ENCODE results near the gene GPATCH1.

Gene GPATCH1

DNA sequence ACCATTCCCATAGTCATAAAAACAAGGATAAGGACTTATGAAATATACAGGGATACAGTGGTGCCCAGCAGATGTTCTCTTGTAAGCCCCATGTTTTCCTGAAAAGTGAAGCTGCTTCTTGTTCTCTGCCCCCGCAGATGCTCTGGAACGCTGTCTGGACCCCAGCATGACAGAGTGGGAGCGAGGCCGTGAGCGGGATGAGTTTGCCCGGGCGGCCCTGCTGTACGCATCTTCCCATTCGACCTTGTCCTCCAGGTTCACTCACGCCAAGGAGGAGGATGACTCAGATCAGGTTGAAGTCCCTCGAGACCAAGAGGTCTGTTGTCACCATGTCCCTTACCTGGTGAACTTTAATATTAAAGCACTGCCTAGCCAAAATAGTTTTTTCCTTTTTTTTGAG, 30.6 kb downstream of the GPATCH1 start:
- Histone ChIP-seq H3K9me3 (ENCODE audit: insufficient read depth, low read length) (no peaks in the 10 kb centered on the region), H3K4me2 (ENCODE audit: low read depth, low read length, poor library complexity, severe bottlenecking) (no peak overlapping the region), H4K20me1 (ENCODE audit: low read depth, low read length) (no peaks in the 10 kb centered on the region), H3K27ac (ENCODE audit: low read depth, low read length) (no peak overlapping the region), H3K9ac (ENCODE audit: low read length) (no peak overlapping the region), H3K36me3 (ENCODE audit: low read length) (peaks cover 3% of the 10 kb centered on the region; the same call in 1 of the 2 replicates), H2AFZ (ENCODE audit: low read depth, low read length, severe bottlenecking) (no peak overlapping the region), H3K27me3 (ENCODE audit: low read length) (no peaks in the 10 kb centered on the region), H3F3A (ENCODE audit: insufficient read depth) (no peaks in the 10 kb centered on the region), H3K79me2 (ENCODE audit: insufficient read depth, low read length) (no peaks in the 10 kb centered on the region), H3K4me3 (ENCODE audit: insufficient read depth, low read length, poor library complexity, severe bottlenecking) (no peak overlapping the region), H3K9me2 (replicated peaks; ENCODE audit: insufficient read depth, low read length) (no peaks in the 10 kb centered on the region)
- TF ChIP-seq EZH2phosphoT487 (conservative IDR thresholded peaks at IDR 0.05; ENCODE audit: low read length) = no peak
- TF ChIP-seq, protein P1, sequence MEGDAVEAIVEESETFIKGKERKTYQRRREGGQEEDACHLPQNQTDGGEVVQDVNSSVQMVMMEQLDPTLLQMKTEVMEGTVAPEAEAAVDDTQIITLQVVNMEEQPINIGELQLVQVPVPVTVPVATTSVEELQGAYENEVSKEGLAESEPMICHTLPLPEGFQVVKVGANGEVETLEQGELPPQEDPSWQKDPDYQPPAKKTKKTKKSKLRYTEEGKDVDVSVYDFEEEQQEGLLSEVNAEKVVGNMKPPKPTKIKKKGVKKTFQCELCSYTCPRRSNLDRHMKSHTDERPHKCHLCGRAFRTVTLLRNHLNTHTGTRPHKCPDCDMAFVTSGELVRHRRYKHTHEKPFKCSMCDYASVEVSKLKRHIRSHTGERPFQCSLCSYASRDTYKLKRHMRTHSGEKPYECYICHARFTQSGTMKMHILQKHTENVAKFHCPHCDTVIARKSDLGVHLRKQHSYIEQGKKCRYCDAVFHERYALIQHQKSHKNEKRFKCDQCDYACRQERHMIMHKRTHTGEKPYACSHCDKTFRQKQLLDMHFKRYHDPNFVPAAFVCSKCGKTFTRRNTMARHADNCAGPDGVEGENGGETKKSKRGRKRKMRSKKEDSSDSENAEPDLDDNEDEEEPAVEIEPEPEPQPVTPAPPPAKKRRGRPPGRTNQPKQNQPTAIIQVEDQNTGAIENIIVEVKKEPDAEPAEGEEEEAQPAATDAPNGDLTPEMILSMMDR (IDR thresholded peaks at IDR 0.05; ENCODE audit: insufficient read depth, low read length, poor library complexity, severe bottlenecking) = no peak

DNA sequence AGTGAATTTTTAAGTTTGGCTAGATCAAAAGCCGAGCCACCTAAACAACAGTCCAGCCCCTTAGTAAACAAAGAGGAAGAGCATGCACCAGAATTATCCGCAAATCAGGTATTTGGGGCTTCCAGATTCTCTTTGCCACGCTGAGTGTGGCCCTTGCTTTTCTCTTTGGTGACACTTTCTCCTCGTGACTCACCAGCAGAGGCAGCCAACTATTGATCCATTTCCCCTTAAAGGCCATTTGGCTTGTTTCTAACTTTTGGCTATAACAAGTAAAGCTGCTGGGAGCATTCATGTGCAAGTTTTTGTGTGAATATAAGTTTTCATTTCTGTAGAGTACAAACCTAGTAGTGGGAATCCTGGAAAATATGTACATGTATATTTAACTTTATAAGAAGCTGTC, 33.3 kb downstream of the GPATCH1 start:
- Histone ChIP-seq H2AFZ (ENCODE audit: low read depth, low read length, severe bottlenecking) (no peak overlapping the region), H4K20me1 (ENCODE audit: low read depth, low read length) (no peaks in the 10 kb centered on the region), H3K27ac (ENCODE audit: low read depth, low read length) (no peak overlapping the region), H3K36me3 (ENCODE audit: low read length) (peaks cover 3% of the 10 kb centered on the region; the same call in 1 of the 2 replicates), H3K79me2 (ENCODE audit: insufficient read depth, low read length) (no peaks in the 10 kb centered on the region), H3K9me3 (ENCODE audit: insufficient read depth, low read length) (no peaks in the 10 kb centered on the region), H3K9ac (ENCODE audit: low read length) (no peak overlapping the region), H3K4me3 (ENCODE audit: insufficient read depth, low read length, poor library complexity, severe bottlenecking) (no peak overlapping the region), H3K9me2 (replicated peaks; ENCODE audit: insufficient read depth, low read length) (no peaks in the 10 kb centered on the region), H3K4me2 (ENCODE audit: low read depth, low read length, poor library complexity, severe bottlenecking) (no peak overlapping the region), H3F3A (ENCODE audit: insufficient read depth) (no peaks in the 10 kb centered on the region), H3K27me3 (ENCODE audit: low read length) (no peaks in the 10 kb centered on the region)
- TF ChIP-seq EZH2phosphoT487 (conservative IDR thresholded peaks at IDR 0.05; ENCODE audit: low read length) = no peak

DNA sequence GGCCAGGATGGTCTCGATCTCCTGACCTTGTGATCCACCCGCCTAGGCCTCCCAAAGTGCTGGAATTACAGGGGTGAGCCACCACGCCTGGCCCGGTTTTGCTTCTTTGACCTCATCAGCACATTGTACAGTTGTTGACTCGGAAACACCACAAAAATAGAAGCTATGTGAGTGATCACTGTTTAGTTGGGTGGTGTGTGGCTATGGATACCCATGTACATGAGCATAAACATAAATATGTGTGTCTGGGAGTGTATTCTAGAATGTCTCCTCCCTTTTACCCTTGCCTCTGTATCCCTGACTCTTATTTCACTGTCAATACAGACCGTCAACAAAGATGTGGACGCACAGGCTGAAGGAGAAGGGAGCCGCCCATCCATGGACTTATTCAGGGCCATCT, 36.5 kb downstream of the GPATCH1 start:
- H3K9me3 ChIP-seq (ENCODE audit: insufficient read depth, low read length) = no peaks in the 10 kb centered on the region
- no peak overlapping the region for H3K9ac ChIP-seq (ENCODE audit: low read length)
- TF ChIP-seq, protein P1 (IDR thresholded peaks at IDR 0.05; ENCODE audit: insufficient read depth, low read length, poor library complexity, severe bottlenecking) = no peak
- TF ChIP-seq EZH2phosphoT487 (conservative IDR thresholded peaks at IDR 0.05; ENCODE audit: low read length) = no peak
- H4K20me1 ChIP-seq (ENCODE audit: low read depth, low read length) = no peaks in the 10 kb centered on the region
- H3K4me3 ChIP-seq (ENCODE audit: insufficient read depth, low read length, poor library complexity, severe bottlenecking) = no peak overlapping the region
- H2AFZ ChIP-seq (ENCODE audit: low read depth, low read length, severe bottlenecking) = no peak overlapping the region
- H3K79me2 ChIP-seq (ENCODE audit: insufficient read depth, low read length) = no peaks in the 10 kb centered on the region
- H3F3A ChIP-seq (ENCODE audit: insufficient read depth) = no peaks in the 10 kb centered on the region
- H3K9me2 ChIP-seq (replicated peaks; ENCODE audit: insufficient read depth, low read length) = no peaks in the 10 kb centered on the region
- no peaks in the 10 kb centered on the region for H3K27me3 ChIP-seq (ENCODE audit: low read length)
- peaks cover 3% of the 10 kb centered on the region; the same call in 1 of the 2 replicates for H3K36me3 ChIP-seq (ENCODE audit: low read length)
- H3K4me2 ChIP-seq (ENCODE audit: low read depth, low read length, poor library complexity, severe bottlenecking) = no peak overlapping the region
- H3K27ac ChIP-seq (ENCODE audit: low read depth, low read length) = no peak overlapping the region

DNA sequence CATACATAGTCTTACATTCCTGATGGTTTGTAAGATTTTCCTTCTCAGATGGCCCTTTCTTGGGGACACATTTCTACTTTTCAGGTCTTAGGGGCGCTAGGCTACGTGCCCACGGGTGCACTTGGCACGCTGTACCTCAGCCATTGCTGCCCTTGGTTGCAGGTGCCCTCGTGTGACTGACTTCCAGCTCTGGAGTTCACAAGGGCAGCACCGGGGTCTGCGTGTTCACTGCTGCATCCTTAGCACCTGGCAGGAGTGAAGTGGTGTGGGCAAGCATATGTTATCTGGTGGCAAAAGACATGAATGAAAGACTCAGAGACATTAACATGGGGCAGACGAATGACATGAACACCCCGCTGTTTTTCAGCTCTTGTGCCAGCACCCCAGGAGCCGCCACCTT, 37.7 kb downstream of the GPATCH1 start:
- H3K9ac ChIP-seq (ENCODE audit: low read length) = no peak overlapping the region
- H3K9me2 ChIP-seq (replicated peaks; ENCODE audit: insufficient read depth, low read length) = no peaks in the 10 kb centered on the region
- no peaks in the 10 kb centered on the region for H3F3A ChIP-seq (ENCODE audit: insufficient read depth)
- no peaks in the 10 kb centered on the region for H4K20me1 ChIP-seq (ENCODE audit: low read depth, low read length)
- no peaks in the 10 kb centered on the region for H3K9me3 ChIP-seq (ENCODE audit: insufficient read depth, low read length)
- H3K27me3 ChIP-seq (ENCODE audit: low read length) = no peaks in the 10 kb centered on the region
- no peak overlapping the region for H3K4me2 ChIP-seq (ENCODE audit: low read depth, low read length, poor library complexity, severe bottlenecking)
- peaks cover 3% of the 10 kb centered on the region; the same call in 1 of the 2 replicates for H3K36me3 ChIP-seq (ENCODE audit: low read length)
- H3K79me2 ChIP-seq (ENCODE audit: insufficient read depth, low read length) = no peaks in the 10 kb centered on the region
- no peak overlapping the region for H3K4me3 ChIP-seq (ENCODE audit: insufficient read depth, low read length, poor library complexity, severe bottlenecking)
- TF ChIP-seq, protein P1 (IDR thresholded peaks at IDR 0.05; ENCODE audit: insufficient read depth, low read length, poor library complexity, severe bottlenecking) = no peak
- TF ChIP-seq EZH2phosphoT487 (conservative IDR thresholded peaks at IDR 0.05; ENCODE audit: low read length) = no peak
- H2AFZ ChIP-seq (ENCODE audit: low read depth, low read length, severe bottlenecking) = no peak overlapping the region
- no peak overlapping the region for H3K27ac ChIP-seq (ENCODE audit: low read depth, low read length)
